ENCODE data around the gene ZBTB7A. TPM values are rescaled to one million over a fixed set of nuclear protein-coding genes. Genes with fewer than 3 reads are reported as not detected.
"Not testable (repeated sequence)": the region's sequence is repeated elsewhere in the genome, so short reads cannot be mapped to it uniquely, and the experiment has no call there.

ZBTB7A gene
- polyA plus RNA-seq, 2 of the 4 experiments (the other 2 are of a cell fraction): 2.3 to 11.6 TPM

DNA sequence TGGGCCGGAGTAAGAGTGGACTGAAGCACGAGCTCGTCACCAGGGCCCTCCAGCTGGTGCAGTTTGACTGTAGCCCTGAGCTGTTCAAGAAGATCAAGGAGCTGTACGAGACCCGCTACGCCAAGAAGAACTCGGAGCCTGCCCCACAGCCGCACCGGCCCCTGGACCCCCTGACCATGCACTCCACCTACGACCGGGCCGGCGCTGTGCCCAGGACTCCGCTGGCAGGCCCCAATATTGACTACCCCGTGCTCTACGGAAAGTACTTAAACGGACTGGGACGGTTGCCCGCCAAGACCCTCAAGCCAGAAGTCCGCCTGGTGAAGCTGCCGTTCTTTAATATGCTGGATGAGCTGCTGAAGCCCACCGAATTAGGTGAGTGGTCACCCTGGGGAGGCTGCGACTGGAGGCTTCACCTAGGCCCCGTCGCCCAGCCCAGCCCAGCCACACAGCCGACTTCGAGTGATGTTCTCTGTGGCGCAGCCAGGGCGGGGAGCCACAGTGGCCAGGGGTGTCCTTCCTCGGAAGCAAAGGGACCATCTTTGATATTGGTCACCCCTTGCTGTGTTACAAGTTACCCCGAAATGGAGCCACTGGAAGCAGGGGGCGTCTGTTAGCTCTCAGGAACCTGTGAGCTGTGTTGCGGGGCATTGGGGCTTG, 53.6 kb downstream of the ZBTB7A start:
- WGBS (ENCODE audit: missing lambda C conversion rate): 94% methylated on average over 29 of the region's 33 CpGs
- FAIRE-seq: no peak
- no peak for DNase-seq (ENCODE audit: low read depth in 1 of 2, low spot score in 1 of 2)
- ChIA-PET CTCF (interaction anchor here (0.7 kb wide), 1 partner anchor 126 kb away, joined by 3 read pairs; no protein-coding TSS in a partner anchor), POLR2A (no interaction called here)
- TF ChIP-seq HOXA7 (CRISPR knock-in tag; IDR thresholded peaks at IDR 0.05) (no peak), EHMT2 (IDR thresholded peaks at IDR 0.05; ENCODE audit: low read depth) (no peak), HOXB5 (CRISPR knock-in tag; IDR thresholded peaks at IDR 0.05) (no peak), TFCP2L1 (CRISPR knock-in tag; IDR thresholded peaks at IDR 0.05) (no peak), ZNF302 (CRISPR knock-in tag; IDR thresholded peaks at IDR 0.05) (no peak), BHLHE40 (IDR thresholded peaks at IDR 0.05; ENCODE audit: low read depth, low read length) (no peak), KDM5A (IDR thresholded peaks at IDR 0.05) (no peak), CHD2 (IDR thresholded peaks at IDR 0.05; ENCODE audit: low read length, partially characterized antibody) (no peak), SMC3 (IDR thresholded peaks at IDR 0.05) (no peak), HDAC2 (IDR thresholded peaks at IDR 0.05) (no peak), RFX5 (IDR thresholded peaks at IDR 0.05) (no peak), JUNB (IDR thresholded peaks at IDR 0.05) (no peak), ZFP36 (IDR thresholded peaks at IDR 0.05; ENCODE audit: borderline replicate concordance, partially characterized antibody) (no peak), ESRRA (IDR thresholded peaks at IDR 0.05; ENCODE audit: borderline replicate concordance, low read length) (no peak), PHF8 (IDR thresholded peaks at IDR 0.05; ENCODE audit: borderline replicate concordance, low read depth) (no peak)
- TF ChIP-seq, protein P1, sequence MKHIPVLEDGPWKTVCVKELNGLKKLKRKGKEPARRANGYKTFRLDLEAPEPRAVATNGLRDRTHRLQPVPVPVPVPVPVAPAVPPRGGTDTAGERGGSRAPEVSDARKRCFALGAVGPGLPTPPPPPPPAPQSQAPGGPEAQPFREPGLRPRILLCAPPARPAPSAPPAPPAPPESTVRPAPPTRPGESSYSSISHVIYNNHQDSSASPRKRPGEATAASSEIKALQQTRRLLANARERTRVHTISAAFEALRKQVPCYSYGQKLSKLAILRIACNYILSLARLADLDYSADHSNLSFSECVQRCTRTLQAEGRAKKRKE (CRISPR knock-in tag; IDR thresholded peaks at IDR 0.05; ENCODE audit: low read depth): no peak
- TF ChIP-seq, protein P2, sequence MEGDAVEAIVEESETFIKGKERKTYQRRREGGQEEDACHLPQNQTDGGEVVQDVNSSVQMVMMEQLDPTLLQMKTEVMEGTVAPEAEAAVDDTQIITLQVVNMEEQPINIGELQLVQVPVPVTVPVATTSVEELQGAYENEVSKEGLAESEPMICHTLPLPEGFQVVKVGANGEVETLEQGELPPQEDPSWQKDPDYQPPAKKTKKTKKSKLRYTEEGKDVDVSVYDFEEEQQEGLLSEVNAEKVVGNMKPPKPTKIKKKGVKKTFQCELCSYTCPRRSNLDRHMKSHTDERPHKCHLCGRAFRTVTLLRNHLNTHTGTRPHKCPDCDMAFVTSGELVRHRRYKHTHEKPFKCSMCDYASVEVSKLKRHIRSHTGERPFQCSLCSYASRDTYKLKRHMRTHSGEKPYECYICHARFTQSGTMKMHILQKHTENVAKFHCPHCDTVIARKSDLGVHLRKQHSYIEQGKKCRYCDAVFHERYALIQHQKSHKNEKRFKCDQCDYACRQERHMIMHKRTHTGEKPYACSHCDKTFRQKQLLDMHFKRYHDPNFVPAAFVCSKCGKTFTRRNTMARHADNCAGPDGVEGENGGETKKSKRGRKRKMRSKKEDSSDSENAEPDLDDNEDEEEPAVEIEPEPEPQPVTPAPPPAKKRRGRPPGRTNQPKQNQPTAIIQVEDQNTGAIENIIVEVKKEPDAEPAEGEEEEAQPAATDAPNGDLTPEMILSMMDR (IDR thresholded peaks at IDR 0.05): no peak
- ATAC-seq: no peak
- H3K9me3 ChIP-seq: no peaks in the 10 kb centered on the region
- H3K4me3 ChIP-seq: no peak overlapping the region
- H3K27ac ChIP-seq: no peak overlapping the region
- H3K4me2 ChIP-seq: no peak overlapping the region
- peaks cover 8% of the 10 kb centered on the region; the same call in 1 of the 3 replicates for H3K4me1 ChIP-seq

DNA sequence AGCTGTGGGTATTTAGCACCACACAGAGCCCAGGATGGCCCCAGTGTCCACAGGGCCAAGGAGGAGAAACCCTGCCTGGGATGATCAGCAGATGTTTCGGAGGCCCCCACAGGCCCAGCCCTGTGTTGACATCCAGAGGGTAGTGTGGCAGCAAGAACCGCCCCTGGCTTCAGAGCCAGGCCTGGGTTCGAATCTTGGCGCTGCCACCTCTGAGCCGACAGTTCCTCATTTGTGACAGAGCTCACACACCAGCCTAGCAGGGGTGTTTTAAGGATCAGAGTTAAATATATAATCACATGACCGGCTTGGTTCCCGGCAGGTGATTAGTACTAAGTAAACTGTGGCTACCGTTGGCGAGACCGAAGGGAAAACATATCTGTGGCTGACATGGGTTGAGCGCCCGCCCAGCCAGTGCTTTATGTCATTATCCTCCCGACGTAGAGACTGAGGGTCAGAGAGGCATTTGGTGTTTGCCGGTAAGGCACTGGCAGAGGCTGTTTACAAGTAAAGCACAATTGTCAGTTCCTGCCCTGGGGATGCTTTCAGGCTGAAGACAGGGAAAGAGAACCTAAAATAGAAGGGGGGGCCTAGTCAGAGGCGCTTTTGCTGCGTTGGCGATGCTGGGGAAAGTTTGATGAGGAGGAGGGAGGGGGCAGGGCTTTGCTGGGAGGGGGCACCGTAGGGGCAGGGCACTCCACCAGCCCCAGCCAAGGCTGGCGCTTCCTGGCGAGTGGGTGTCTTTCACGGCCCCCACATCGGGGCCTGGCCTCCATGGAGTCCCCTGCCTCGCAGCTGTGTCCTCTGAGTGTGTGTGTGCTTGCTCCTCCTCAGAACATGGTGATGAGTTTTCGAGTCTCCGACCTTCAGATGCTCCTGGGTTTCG, 54.4 kb downstream of the ZBTB7A start:
- H3K4me1 ChIP-seq: peaks cover 8% of the 10 kb centered on the region; the same call in 1 of the 3 replicates
- no peaks in the 10 kb centered on the region for H3K9me3 ChIP-seq
- CTCF ChIA-PET: no interaction called here
- H3K27ac ChIP-seq: no peak overlapping the region
- H3K4me3 ChIP-seq: no peak overlapping the region
- ATAC-seq (no peak), DNase-seq (ENCODE audit: low read depth in 1 of 2, low spot score in 1 of 2) (no peak), FAIRE-seq (no peak)
- WGBS (ENCODE audit: missing lambda C conversion rate): 87% methylated on average over 19 of the region's 27 CpGs
- no peak overlapping the region for H3K4me2 ChIP-seq
- TF ChIP-seq HEYL (CRISPR knock-in tag; IDR thresholded peaks at IDR 0.05) (no peak), NFE2L2 (conservative IDR thresholded peaks at IDR 0.05; ENCODE audit: low read length) (no peak), RFX5 (IDR thresholded peaks at IDR 0.05) (no peak), RCOR1 (IDR thresholded peaks at IDR 0.05; ENCODE audit: low read depth, low read length) (no peak), EP300 (IDR thresholded peaks at IDR 0.05) (no peak), CBX2 (IDR thresholded peaks at IDR 0.05; ENCODE audit: borderline replicate concordance, low read depth) (no peak), MYC (IDR thresholded peaks at IDR 0.05; ENCODE audit: borderline replicate concordance, low read length) (no peak)
- TF ChIP-seq, protein P3, sequence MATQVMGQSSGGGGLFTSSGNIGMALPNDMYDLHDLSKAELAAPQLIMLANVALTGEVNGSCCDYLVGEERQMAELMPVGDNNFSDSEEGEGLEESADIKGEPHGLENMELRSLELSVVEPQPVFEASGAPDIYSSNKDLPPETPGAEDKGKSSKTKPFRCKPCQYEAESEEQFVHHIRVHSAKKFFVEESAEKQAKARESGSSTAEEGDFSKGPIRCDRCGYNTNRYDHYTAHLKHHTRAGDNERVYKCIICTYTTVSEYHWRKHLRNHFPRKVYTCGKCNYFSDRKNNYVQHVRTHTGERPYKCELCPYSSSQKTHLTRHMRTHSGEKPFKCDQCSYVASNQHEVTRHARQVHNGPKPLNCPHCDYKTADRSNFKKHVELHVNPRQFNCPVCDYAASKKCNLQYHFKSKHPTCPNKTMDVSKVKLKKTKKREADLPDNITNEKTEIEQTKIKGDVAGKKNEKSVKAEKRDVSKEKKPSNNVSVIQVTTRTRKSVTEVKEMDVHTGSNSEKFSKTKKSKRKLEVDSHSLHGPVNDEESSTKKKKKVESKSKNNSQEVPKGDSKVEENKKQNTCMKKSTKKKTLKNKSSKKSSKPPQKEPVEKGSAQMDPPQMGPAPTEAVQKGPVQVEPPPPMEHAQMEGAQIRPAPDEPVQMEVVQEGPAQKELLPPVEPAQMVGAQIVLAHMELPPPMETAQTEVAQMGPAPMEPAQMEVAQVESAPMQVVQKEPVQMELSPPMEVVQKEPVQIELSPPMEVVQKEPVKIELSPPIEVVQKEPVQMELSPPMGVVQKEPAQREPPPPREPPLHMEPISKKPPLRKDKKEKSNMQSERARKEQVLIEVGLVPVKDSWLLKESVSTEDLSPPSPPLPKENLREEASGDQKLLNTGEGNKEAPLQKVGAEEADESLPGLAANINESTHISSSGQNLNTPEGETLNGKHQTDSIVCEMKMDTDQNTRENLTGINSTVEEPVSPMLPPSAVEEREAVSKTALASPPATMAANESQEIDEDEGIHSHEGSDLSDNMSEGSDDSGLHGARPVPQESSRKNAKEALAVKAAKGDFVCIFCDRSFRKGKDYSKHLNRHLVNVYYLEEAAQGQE (IDR thresholded peaks at IDR 0.05): no peak
- POLR2A ChIA-PET: no interaction called here

DNA sequence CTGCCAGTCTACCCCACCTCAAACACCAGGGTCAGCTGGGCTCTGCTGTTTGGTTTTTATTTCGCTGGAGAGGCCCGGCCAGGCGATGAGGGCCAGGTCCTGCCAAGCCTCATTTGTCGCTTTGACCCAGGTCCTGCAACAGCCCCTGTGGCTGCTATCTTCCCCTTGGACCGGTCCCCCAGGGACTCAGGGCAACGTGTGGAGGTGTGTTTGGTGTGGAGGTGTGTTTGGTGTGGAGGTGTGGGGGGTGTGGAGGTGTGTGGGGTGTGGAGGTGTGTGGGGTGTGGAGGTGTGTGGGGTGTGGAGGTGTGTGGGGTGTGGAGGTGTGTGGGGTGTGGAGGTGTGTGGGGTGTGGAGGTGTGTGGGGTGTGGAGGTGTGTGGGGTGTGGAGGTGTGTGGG, 55.3 kb downstream of the ZBTB7A start:
- WGBS (ENCODE audit: missing lambda C conversion rate): 100% methylated on average over 2 of the region's 6 CpGs
- H3K4me3 ChIP-seq; CTCF ChIA-PET; H3K9me3 ChIP-seq; FAIRE-seq; H3K4me1 ChIP-seq; H3K27ac ChIP-seq; DNase-seq (ENCODE audit: low read depth in 1 of 2, low spot score in 1 of 2); ATAC-seq; POLR2A ChIA-PET; H3K4me2 ChIP-seq: not testable (repeated sequence)

Data from A549 (cell line).